Testis (tissue), 3 donors: ENCODE results near the gene BECN2. TPM values are rescaled to one million over a fixed set of nuclear protein-coding genes. Genes with fewer than 3 reads are reported as not detected.

Experiments used
- DNase-seq: peaks from one replicate; pipeline ENCODE4 v3.0.0-alpha.2; 2019
- H3K27ac ChIP-seq, 2 donors: fragments of 200-600 bp; sonication (generic); one replicate each; pipeline ENCODE4 v1.5.1; 2019
- H3K27me3 ChIP-seq: fragments of 200-600 bp; sonication (generic); one replicate; pipeline ENCODE4 v1.5.1; 2019
- H3K36me3 ChIP-seq: fragments of 200-600 bp; sonication (generic); one replicate; pipeline ENCODE4 v1.5.1; 2017; ENCODE audit warnings: low read depth; ENCODE audit errors: missing control alignments
- H3K4me1 ChIP-seq: fragments of 200-600 bp; sonication (generic); one replicate; pipeline ENCODE4 v1.5.1; 2019
- H3K4me3 ChIP-seq, 2 donors: fragments of 200-600 bp; sonication (generic); one replicate each; pipeline ENCODE4 v1.5.1; 2017 to 2019
- H3K9me3 ChIP-seq: fragments of 200-600 bp; sonication (generic); one replicate; pipeline ENCODE4 v1.5.1; 2017
- CTCF ChIP-seq, 3 experiments: fragments of 450-650 bp in 2 of 3; fragments of 200-600 bp in 1 of 3; sonication (generic) in 1 of 3; IDR thresholded peaks; one replicate each; pipeline ENCODE4 v1.5.1; 2016 to 2019; ENCODE audit warnings: antibody characterized with exemption in 3 of 3, mild to moderate bottlenecking in 2 of 3, moderate library complexity in 1 of 3
- POLR2A ChIP-seq: fragments of 450-650 bp; IDR thresholded peaks from one replicate; pipeline ENCODE4 v1.6.1; 2017; ENCODE audit warnings: antibody characterized with exemption, mild to moderate bottlenecking, moderate library complexity
- WGBS, 2 donors: methylation state at CpG; one replicate each; pipeline ENCODE4 v1.1.5; 2018; 5-methylcytosine and 5-hydroxymethylcytosine counted together
- intact Hi-C: fragments of 100-400 bp; cut with DNase I; formaldehyde crosslinking; loops from one replicate; pipeline ENCODE4 v1.15.1; 2023; ENCODE audit warnings: low total_unique reads
- polyA plus RNA-seq: library from polyadenylated mRNA; stranded (reverse); fragments of 350-450 nt; fragmentation: Illumina TruSeq; extraction: RNeasy Lipid Tissue Mini Kit (QIAGEN cat#74804); gene quantifications from one replicate; pipeline ENCODE4 v1.2.3, GENCODE V29; 2014; ENCODE audit warnings: low read depth, low replicate concordance; ENCODE audit not compliant: insufficient read depth
- total RNA-seq, 2 donors: library from RNA; depleted of rRNA; stranded (reverse); fragments of >200 nt; gene quantifications; one replicate each; pipeline ENCODE4 v1.2.3, GENCODE V29; 2016

BECN2 gene
- total and polyA plus RNA-seq, 3 donors from 2014 or later: not detected

- TF ChIP-seq CTCF (IDR thresholded peaks at IDR 0.05): no peak
- no peak for TF ChIP-seq POLR2A
- no peaks in the 10 kb centered on the region for H3K27me3 ChIP-seq
- 58 to 62% methylated on average over 10 of the region's 10 CpGs for WGBS, 2 donors
- no peaks in the 10 kb centered on the region for H3K9me3 ChIP-seq
- no peak overlapping the region for H3K27ac ChIP-seq
- no peak overlapping the region for H3K4me3 ChIP-seq
- H3K36me3 ChIP-seq: no peaks in the 10 kb centered on the region
- DNase-seq: peak; percentile 32
- intact Hi-C loops: no loop called here
- no peaks in the 10 kb centered on the region for H3K4me1 ChIP-seq
Observed at GRCh38 chr1:241924080-241924808, 33.3 kb upstream of the BECN2 start.

- WGBS, 2 donors: 80 to 81% methylated on average over 5 of the region's 5 CpGs
- Histone ChIP-seq H3K36me3 (no peaks in the 10 kb centered on the region), H3K4me3 (no peak overlapping the region), H3K27me3 (no peaks in the 10 kb centered on the region), H3K27ac (no peak overlapping the region), H3K9me3 (no peaks in the 10 kb centered on the region), H3K4me1 (no peaks in the 10 kb centered on the region)
- intact Hi-C loops: no loop called here
- DNase-seq: no peak
- TF ChIP-seq POLR2A (no peak), CTCF (IDR thresholded peaks at IDR 0.05) (no peak)
Observed at GRCh38 chr1:241926141-241926540, 31.4 kb upstream of the BECN2 start.

GRCh38 chr1:241927321-241927720 lies 30.2 kb upstream of the BECN2 start:
- DNase-seq: no peak
- Histone ChIP-seq H3K9me3 (no peaks in the 10 kb centered on the region), H3K4me3 (no peak overlapping the region), H3K27me3 (no peaks in the 10 kb centered on the region), H3K36me3 (no peaks in the 10 kb centered on the region), H3K27ac (no peak overlapping the region), H3K4me1 (no peaks in the 10 kb centered on the region)
- TF ChIP-seq CTCF (IDR thresholded peaks at IDR 0.05) (no peak), POLR2A (no peak)
- intact Hi-C loops: no loop called here
- 65 to 70% methylated on average over 4 of the region's 4 CpGs for WGBS, 2 donors

- TF ChIP-seq CTCF (IDR thresholded peaks at IDR 0.05) (no peak), POLR2A (no peak)
- Histone ChIP-seq H3K27me3 (no peaks in the 10 kb centered on the region), H3K4me3 (no peak overlapping the region), H3K9me3 (no peaks in the 10 kb centered on the region), H3K4me1 (peaks cover 5% of the 10 kb centered on the region), H3K36me3 (no peaks in the 10 kb centered on the region), H3K27ac (no peak overlapping the region)
- no peak for DNase-seq
- WGBS, 2 donors: 88 to 93% methylated on average over 3 to 6 of the region's 6 CpGs
- intact Hi-C loops: no loop called here
Observed at GRCh38 chr1:241932845-241933244, 24.7 kb upstream of the BECN2 start.
